OCI-LY3 (cell line): ENCODE results near the gene CLDN25.

ENCODE experiments used
- H2AFZ ChIP-seq: fragments of 200-600, 300-600 bp; shearing (Covaris generic); 2 replicates; pipeline ENCODE4 v1.6.0; 2014; ENCODE audit warnings: antibody characterized with exemption, low read depth, low read length
- H3K27ac ChIP-seq: fragments of 200-600, 300-600 bp; sonication (generic); 2 replicates; pipeline ENCODE4 v1.5.1; 2014; ENCODE audit warnings: mild to moderate bottlenecking, low read length, moderate library complexity, mixed read lengths
- H3K27me3 ChIP-seq: fragments of 200-600, 300-600 bp; sonication (generic); 2 replicates; pipeline ENCODE4 v1.6.1; 2014; ENCODE audit warnings: low read depth, low read length, mixed read lengths
- H3K36me3 ChIP-seq: fragments of 200-600, 300-600 bp; sonication (generic); replicated peaks from 2 replicates; pipeline ENCODE3; 2014; ENCODE audit warnings: low read depth, low read length, mixed read lengths
- H3K4me1 ChIP-seq: fragments of 300-600, 200-600 bp; sonication (generic); 2 replicates; pipeline ENCODE4 v1.6.1; 2014; ENCODE audit warnings: low read length, mixed read lengths
- H3K4me2 ChIP-seq: fragments of 200-600, 300-600 bp; sonication (generic); 2 replicates; pipeline ENCODE4 v1.6.1; 2014; ENCODE audit warnings: low read length, mixed read lengths
- H3K4me3 ChIP-seq: fragments of 300-600, 200-600 bp; sonication (generic); 2 replicates; pipeline ENCODE4 v1.5.1; 2014; ENCODE audit warnings: antibody characterized with exemption, mild to moderate bottlenecking, low read length, moderate library complexity
- H3K79me2 ChIP-seq: fragments of 300-600, 200-600 bp; shearing (Covaris generic); 2 replicates; pipeline ENCODE4 v1.6.1; 2014; ENCODE audit warnings: mild to moderate bottlenecking, low read length, mixed read lengths
- H3K9ac ChIP-seq: fragments of 300-600, 200-600 bp; shearing (Covaris generic); 2 replicates; pipeline ENCODE4 v1.6.0; 2014; ENCODE audit warnings: mild to moderate bottlenecking, low read length, moderate library complexity
- H3K9me3 ChIP-seq: fragments of 200-600, 300-600 bp; shearing (Covaris generic); 2 replicates; pipeline ENCODE4 v1.6.1; 2014; ENCODE audit warnings: low read length, mixed read lengths; ENCODE audit not compliant: insufficient read depth
- H4K20me1 ChIP-seq: fragments of 200-600, 300-600 bp; sonication (generic); 2 replicates; pipeline ENCODE4 v1.6.1; 2016; ENCODE audit warnings: low read length, mixed read lengths; ENCODE audit not compliant: insufficient read depth
- EZH2phosphoT487 ChIP-seq: fragments of 200-600 bp; shearing (Covaris generic); IDR thresholded peaks from 2 replicates; pipeline ENCODE4 v1.6.1; 2018; ENCODE audit warnings: antibody characterized with exemption, mixed run types, low read depth
- TF ChIP-seq, protein P1 (sequence below): fragments of 200-600, 300-600 bp; sonication (generic); IDR thresholded peaks from 2 replicates; pipeline ENCODE4 v1.5.1; 2014; ENCODE audit warnings: antibody characterized with exemption, low read length, low read depth

Gene CLDN25

GRCh38 chr11:113779496-113779895, at the start of gene CLDN25:
CLDN25 (plus strand) TSS chr11:113779796; CDS start chr11:113779796, 0 bp downstream.
- Histone ChIP-seq H3K4me1 (peaks cover 12% of the 10 kb centered on the region), H3K36me3 (no peaks in the 10 kb centered on the region), H3K79me2 (no peaks in the 10 kb centered on the region), H4K20me1 (no peaks in the 10 kb centered on the region), H3K27me3 (0 out of 2 replicates have a peak, but pooled peaks cover 4% of the 10 kb centered on the region), H3K4me2 (no peak within 1 kb of the TSS), H3K9me3 (no peaks in the 10 kb centered on the region), H3K4me3 (no peak within 1 kb of the TSS), H3K27ac (no peak within 1 kb of the TSS), H2AFZ (no peak within 1 kb of the TSS), H3K9ac (no peak within 1 kb of the TSS)
- no peak for TF ChIP-seq EZH2phosphoT487
- TF ChIP-seq, protein P1, sequence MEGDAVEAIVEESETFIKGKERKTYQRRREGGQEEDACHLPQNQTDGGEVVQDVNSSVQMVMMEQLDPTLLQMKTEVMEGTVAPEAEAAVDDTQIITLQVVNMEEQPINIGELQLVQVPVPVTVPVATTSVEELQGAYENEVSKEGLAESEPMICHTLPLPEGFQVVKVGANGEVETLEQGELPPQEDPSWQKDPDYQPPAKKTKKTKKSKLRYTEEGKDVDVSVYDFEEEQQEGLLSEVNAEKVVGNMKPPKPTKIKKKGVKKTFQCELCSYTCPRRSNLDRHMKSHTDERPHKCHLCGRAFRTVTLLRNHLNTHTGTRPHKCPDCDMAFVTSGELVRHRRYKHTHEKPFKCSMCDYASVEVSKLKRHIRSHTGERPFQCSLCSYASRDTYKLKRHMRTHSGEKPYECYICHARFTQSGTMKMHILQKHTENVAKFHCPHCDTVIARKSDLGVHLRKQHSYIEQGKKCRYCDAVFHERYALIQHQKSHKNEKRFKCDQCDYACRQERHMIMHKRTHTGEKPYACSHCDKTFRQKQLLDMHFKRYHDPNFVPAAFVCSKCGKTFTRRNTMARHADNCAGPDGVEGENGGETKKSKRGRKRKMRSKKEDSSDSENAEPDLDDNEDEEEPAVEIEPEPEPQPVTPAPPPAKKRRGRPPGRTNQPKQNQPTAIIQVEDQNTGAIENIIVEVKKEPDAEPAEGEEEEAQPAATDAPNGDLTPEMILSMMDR, result no peak

- Histone ChIP-seq H4K20me1 (no peaks in the 10 kb centered on the region), H3K4me3 (no peak overlapping the region), H3K9me3 (no peaks in the 10 kb centered on the region), H3K36me3 (peaks cover 11% of the 10 kb centered on the region), H3K4me1 (no peaks in the 10 kb centered on the region), H3K9ac (no peak overlapping the region), H3K4me2 (no peak overlapping the region), H3K27me3 (no peaks in the 10 kb centered on the region), H2AFZ (no peak overlapping the region), H3K27ac (no peak overlapping the region), H3K79me2 (no peaks in the 10 kb centered on the region)
- TF ChIP-seq EZH2phosphoT487, result no peak
- TF ChIP-seq, protein P1, result peak; percentile 44
Measured at GRCh38 chr11:113730887-113731726, 48.5 kb upstream of the CLDN25 start.

GRCh38 chr11:113732092-113732491, 47.5 kb upstream of the CLDN25 start:
- no peaks in the 10 kb centered on the region for H3K4me1 ChIP-seq
- TF ChIP-seq, protein P1, result no peak
- no peak for TF ChIP-seq EZH2phosphoT487
- H3K79me2 ChIP-seq, result no peaks in the 10 kb centered on the region
- H2AFZ ChIP-seq, result no peak overlapping the region
- H3K27ac ChIP-seq, result no peak overlapping the region
- no peaks in the 10 kb centered on the region for H4K20me1 ChIP-seq
- H3K36me3 ChIP-seq, result peaks cover 20% of the 10 kb centered on the region
- no peak overlapping the region for H3K4me3 ChIP-seq
- no peak overlapping the region for H3K9ac ChIP-seq
- no peaks in the 10 kb centered on the region for H3K27me3 ChIP-seq
- no peak overlapping the region for H3K4me2 ChIP-seq
- no peaks in the 10 kb centered on the region for H3K9me3 ChIP-seq

DNA sequence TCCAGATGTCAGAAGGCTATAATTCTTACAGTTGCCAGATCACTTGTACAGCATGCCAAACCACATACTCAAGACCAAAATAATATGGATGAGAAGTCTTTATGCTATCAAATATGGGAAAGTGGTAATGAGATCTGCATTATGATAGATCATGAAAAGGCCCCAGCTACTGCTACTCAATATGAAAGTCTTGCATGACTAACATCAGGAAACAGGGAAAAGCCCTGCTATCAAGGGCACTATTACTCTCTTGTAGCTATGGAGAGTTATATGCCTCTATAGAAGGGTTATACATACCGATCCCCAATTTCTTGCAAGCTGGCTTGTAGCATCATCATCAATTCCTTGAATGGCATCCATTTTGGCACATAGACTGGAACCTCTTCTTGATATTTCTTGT, 43.3 kb upstream of the CLDN25 start:
- no peaks in the 10 kb centered on the region for H3K27me3 ChIP-seq
- no peaks in the 10 kb centered on the region for H3K9me3 ChIP-seq
- no peaks in the 10 kb centered on the region for H3K79me2 ChIP-seq
- no peak overlapping the region for H3K4me2 ChIP-seq
- H2AFZ ChIP-seq, result no peak overlapping the region
- H3K9ac ChIP-seq, result no peak overlapping the region
- no peaks in the 10 kb centered on the region for H4K20me1 ChIP-seq
- peaks cover 40% of the 10 kb centered on the region for H3K36me3 ChIP-seq
- no peak overlapping the region for H3K4me3 ChIP-seq
- TF ChIP-seq, protein P1, result no peak
- no peak for TF ChIP-seq EZH2phosphoT487
- no peak overlapping the region for H3K27ac ChIP-seq
- no peaks in the 10 kb centered on the region for H3K4me1 ChIP-seq
